HG03460 (cell line): Measurements from ENCODE around the gene FKBP6.
"Not testable (repeated sequence)": the region's sequence is repeated elsewhere in the genome, so short reads cannot be mapped to it uniquely, and the experiment has no call there.

Experiments
- ATAC-seq: cut with Tn5 transposase; IDR thresholded peaks from one replicate; pipeline ENCODE4 v1.9.1; 2021; ENCODE audit not compliant: unreplicated experiment

FKBP6 gene

GRCh38 chr7:73354196-73354595, 26.2 kb downstream of the FKBP6 start:
- ATAC-seq, result no peak

- no peak for ATAC-seq
Observed at GRCh38 chr7:73354821-73355220, 26.9 kb downstream of the FKBP6 start.

- no peak for ATAC-seq
Observed at GRCh38 chr7:73356159-73356558, 28.2 kb downstream of the FKBP6 start.

- ATAC-seq, result no peak
Observed at GRCh38 chr7:73358590-73359275, 30.8 kb downstream of the FKBP6 start.

- ATAC-seq, result no peak
Observed at GRCh38 chr7:73359306-73359705, 31.3 kb downstream of the FKBP6 start.

GRCh38 chr7:73359746-73360375, 31.9 kb downstream of the FKBP6 start:
- no peak for ATAC-seq

- not testable (repeated sequence) for ATAC-seq
Observed at GRCh38 chr7:73360590-73360989, 32.6 kb downstream of the FKBP6 start.

GRCh38 chr7:73363225-73364005, 35.5 kb downstream of the FKBP6 start:
- no peak for ATAC-seq

- ATAC-seq, result no peak
Observed at GRCh38 chr7:73364006-73364728, 36.2 kb downstream of the FKBP6 start.

- ATAC-seq, result no peak
Observed at GRCh38 chr7:73366127-73366526, 38.2 kb downstream of the FKBP6 start.

GRCh38 chr7:73366990-73367389, 39.0 kb downstream of the FKBP6 start:
- ATAC-seq, result no peak

GRCh38 chr7:73369009-73369408, 41.0 kb downstream of the FKBP6 start:
- no peak for ATAC-seq

GRCh38 chr7:73369622-73370021, 41.7 kb downstream of the FKBP6 start:
- no peak for ATAC-seq

- no peak for ATAC-seq
Observed at GRCh38 chr7:73373741-73374140, 45.8 kb downstream of the FKBP6 start.

- not testable (repeated sequence) for ATAC-seq
Observed at GRCh38 chr7:73376262-73376661, 48.3 kb downstream of the FKBP6 start.

- ATAC-seq, result no peak
Observed at GRCh38 chr7:73376671-73377412, 48.9 kb downstream of the FKBP6 start.

- not testable (repeated sequence) for ATAC-seq
Observed at GRCh38 chr7:73377413-73378200, 49.6 kb downstream of the FKBP6 start.

- ATAC-seq, result no peak
Observed at GRCh38 chr7:73382934-73383503, 55.1 kb downstream of the FKBP6 start.

- ATAC-seq, result no peak
Observed at GRCh38 chr7:73387221-73387828, 59.4 kb downstream of the FKBP6 start.
